H1 (cell line): ENCODE results near the gene UBTD1. TPM values are rescaled to one million over a fixed set of nuclear protein-coding genes. Genes with fewer than 3 reads are reported as not detected.

Experiments
- CTCF ChIA-PET: fragments of 300-600 bp; sonication (Branson Sonifier 250); formaldehyde crosslinking; loops from one replicate; lab custom pipeline; 2021; ENCODE audit not compliant: partially characterized antibody; lab: Charles Lee
- POLR2A ChIA-PET: fragments of 300-600 bp; sonication (Branson Sonifier 250); formaldehyde crosslinking; loops from one replicate; lab custom pipeline; 2021; ENCODE audit warnings: inconsistent platforms; ENCODE audit not compliant: partially characterized antibody; lab: Charles Lee
- DNase-seq, 2 experiments: peaks; one replicate each; pipeline versions ENCODE4 v3.0.0 to v3.0.0-alpha.2; 2010 to 2022; ENCODE audit warnings: low spot score in 2 of 2, low read depth in 1 of 2, mixed read lengths in 1 of 2
- FAIRE-seq: peaks from 2 replicates; lab custom pipeline; 2011; peaks lifted over from hg19 to GRCh38; lab: Jason Lieb, UNC
- H2AFZ ChIP-seq: 2 replicates; pipeline ENCODE4 v1.8.1; 2012; ENCODE audit warnings: low read length, inconsistent platforms
- H2AK5ac ChIP-seq: 2 replicates; pipeline ENCODE4 v1.6.1; 2013; ENCODE audit warnings: low read depth, low read length
- H2BK120ac ChIP-seq: replicated peaks from 2 replicates; pipeline ENCODE3; 2013; ENCODE audit warnings: low read depth, low read length, inconsistent platforms
- H2BK12ac ChIP-seq: 2 replicates; pipeline ENCODE4 v1.6.1; 2013; ENCODE audit warnings: low read depth, low read length
- H2BK15ac ChIP-seq: 2 replicates; pipeline ENCODE4 v1.6.1; 2013; ENCODE audit warnings: low read length
- H2BK20ac ChIP-seq: 2 replicates; pipeline ENCODE4 v1.6.1; 2013; ENCODE audit warnings: low read length
- H2BK5ac ChIP-seq: 2 replicates; pipeline ENCODE4 v1.6.1; 2013; ENCODE audit warnings: low read depth, low read length
- H3K14ac ChIP-seq: 2 replicates; pipeline ENCODE4 v1.6.1; 2013; ENCODE audit warnings: inconsistent platforms; ENCODE audit not compliant: insufficient read length
- H3K18ac ChIP-seq: 2 replicates; pipeline ENCODE4 v1.6.1; 2013; ENCODE audit warnings: low read length; ENCODE audit errors: extremely low read depth
- H3K23ac ChIP-seq: 2 replicates; pipeline ENCODE4 v1.6.1; 2013; ENCODE audit warnings: inconsistent platforms; ENCODE audit not compliant: insufficient read length
- H3K23me2 ChIP-seq: 2 replicates; pipeline ENCODE4 v1.6.1; 2013; ENCODE audit warnings: low read depth, low read length
- H3K27ac ChIP-seq: 2 replicates; pipeline ENCODE4 v1.6.1; 2011; ENCODE audit warnings: low read depth, low read length, inconsistent platforms
- H3K27me3 ChIP-seq, 4 experiments: replicated peaks in 1 of 4; 1 replicate in 1 of 4; 2 replicates in 3 of 4; pipeline versions ENCODE4 v1.6.1 to v1.8.1; 2011 to 2013; ENCODE audit warnings: low read length in 3 of 4, mild to moderate bottlenecking in 3 of 4, inconsistent platforms in 2 of 4, mixed read lengths in 2 of 4, moderate library complexity in 1 of 4; ENCODE audit not compliant: control insufficient read depth in 3 of 4, insufficient read depth in 3 of 4; ENCODE audit errors: extremely low read depth in 1 of 4
- H3K36me3 ChIP-seq, 4 experiments: 2 replicates each; pipeline versions ENCODE4 v1.6.1 to v1.8.1; 2011 to 2013; ENCODE audit warnings: mild to moderate bottlenecking in 4 of 4, low read length in 3 of 4, moderate library complexity in 2 of 4, control low read depth in 1 of 4, inconsistent platforms in 1 of 4; ENCODE audit not compliant: insufficient read depth in 4 of 4, control insufficient read depth in 2 of 4
- H3K4ac ChIP-seq: replicated peaks from 2 replicates; pipeline ENCODE3; 2013; ENCODE audit warnings: low read length, low read depth, mixed read lengths, inconsistent platforms; ENCODE audit not compliant: insufficient read length
- H3K4me1 ChIP-seq, 4 experiments: replicated peaks in 1 of 4; 1 replicate in 1 of 4; 2 replicates in 3 of 4; pipeline versions ENCODE4 v1.6.1 to v1.8.1; 2011 to 2013; ENCODE audit warnings: low read length in 3 of 4, inconsistent platforms in 2 of 4, mixed read lengths in 1 of 4; ENCODE audit not compliant: insufficient read depth in 4 of 4, control insufficient read depth in 3 of 4
- H3K4me2 ChIP-seq, 2 experiments: 2 replicates each; pipeline versions ENCODE4 v1.6.1 to v1.8.1; 2011 to 2013; ENCODE audit warnings: low read depth in 2 of 2, low read length in 2 of 2, control low read depth in 1 of 2, inconsistent platforms in 1 of 2, mild to moderate bottlenecking in 1 of 2; ENCODE audit not compliant: insufficient read depth in 1 of 2
- H3K4me3 ChIP-seq, 4 experiments: fragments of 200-600, 300-600 bp in 1 of 4; sonication (generic), shearing (Covaris generic), sonication (Bioruptor Twin) in 1 of 4; 2 replicates each; pipeline versions ENCODE4 v1.5.1 to v1.8.1; 2011 to 2016; ENCODE audit warnings: low read length in 4 of 4, low read depth in 3 of 4, control low read depth in 2 of 4, inconsistent platforms in 2 of 4, mild to moderate bottlenecking in 2 of 4, mixed read lengths in 1 of 4, moderate library complexity in 1 of 4; ENCODE audit not compliant: insufficient read depth in 2 of 4; ENCODE audit errors: extremely low read depth in 1 of 4
- H3K56ac ChIP-seq: replicated peaks from 2 replicates; pipeline ENCODE3; 2013; ENCODE audit warnings: low read depth, mild to moderate bottlenecking, mixed read lengths, low read length, inconsistent platforms; ENCODE audit not compliant: insufficient read length
- H3K79me1 ChIP-seq: 2 replicates; pipeline ENCODE4 v1.6.1; 2013; ENCODE audit warnings: low read depth, low read length, control low read depth
- H3K79me2 ChIP-seq, 2 experiments: 2 replicates each; pipeline versions ENCODE4 v1.6.1 to v1.8.1; 2012 to 2013; ENCODE audit warnings: low read length in 2 of 2, mild to moderate bottlenecking in 2 of 2, inconsistent platforms in 1 of 2; ENCODE audit not compliant: insufficient read depth in 2 of 2, control insufficient read depth in 1 of 2
- H3K9ac ChIP-seq, 4 experiments: replicated peaks in 1 of 4; 1 replicate in 1 of 4; 2 replicates in 3 of 4; pipeline versions ENCODE4 v1.6.1 to v1.8.1; 2011 to 2013; ENCODE audit warnings: low read depth in 3 of 4, low read length in 3 of 4, control low read depth in 2 of 4, mild to moderate bottlenecking in 2 of 4, moderate library complexity in 2 of 4, inconsistent platforms in 1 of 4; ENCODE audit errors: extremely low read depth in 1 of 4
- H3K9me3 ChIP-seq, 2 experiments: 2 replicates each; pipeline versions ENCODE4 v1.6.1 to v1.8.1; 2012 to 2013; ENCODE audit warnings: mild to moderate bottlenecking in 2 of 2, moderate library complexity in 2 of 2, control low read depth in 1 of 2, inconsistent platforms in 1 of 2, low read depth in 1 of 2, low read length in 1 of 2, mixed read lengths in 1 of 2; ENCODE audit not compliant: insufficient read depth in 2 of 2
- H4K20me1 ChIP-seq, 2 experiments: replicated peaks in 1 of 2; 2 replicates each; pipeline versions ENCODE3 to v1.8.1; 2011 to 2013; ENCODE audit warnings: inconsistent platforms in 2 of 2, low read length in 2 of 2, mild to moderate bottlenecking in 1 of 2; ENCODE audit not compliant: insufficient read depth in 2 of 2, control insufficient read depth in 1 of 2
- H4K5ac ChIP-seq: 2 replicates; pipeline ENCODE4 v1.6.1; 2013; ENCODE audit warnings: low read length, low read depth, mixed read lengths, inconsistent platforms; ENCODE audit not compliant: insufficient read length
- H4K8ac ChIP-seq: 2 replicates; pipeline ENCODE4 v1.8.0; 2013; ENCODE audit warnings: mild to moderate bottlenecking, moderate library complexity, low read length, inconsistent platforms; ENCODE audit not compliant: insufficient read depth; ENCODE audit errors: extremely low read depth
- H4K91ac ChIP-seq: replicated peaks from 2 replicates; pipeline ENCODE3; 2013; ENCODE audit warnings: low read length, mixed read lengths, inconsistent platforms; ENCODE audit not compliant: insufficient read length
- POLR2A ChIP-seq, 2 experiments: IDR thresholded peaks; 1 replicate in 1 of 2; 2 replicates in 1 of 2; pipeline ENCODE4 v1.6.1; 2011; ENCODE audit warnings: low read depth in 2 of 2, low read length in 2 of 2, mild to moderate bottlenecking in 2 of 2; ENCODE audit errors: control extremely low read depth in 1 of 2
- RFX5 ChIP-seq: IDR thresholded peaks from 2 replicates; pipeline ENCODE4 v1.6.1; 2011; ENCODE audit warnings: low read depth, low read length, improper control_type of control experiment, borderline replicate concordance
- WGBS, 2 experiments: shearing (Covaris generic) in 1 of 2; methylation state at CpG; one replicate each; pipeline versions ENCODE4 v1.1.6 to v1.1.7; 2013 to 2015; ENCODE audit warnings: low lambda C conversion rate in 2 of 2, mixed read lengths in 2 of 2, inconsistent platforms in 1 of 2, low coverage in 1 of 2, missing lambda C conversion rate in 1 of 2; ENCODE audit not compliant: insufficient replicate concordance in 2 of 2, insufficient coverage in 1 of 2, insufficient read length in 1 of 2; ENCODE audit errors: extremely low coverage in 1 of 2, missing lambda C conversion rate in 1 of 2; 5-methylcytosine and 5-hydroxymethylcytosine counted together
- polyA plus RNA-seq, 7 experiments: library from polyadenylated mRNA; depleted of rRNA in 3 of 7; stranded (reverse) in 5 of 7; unstranded in 2 of 7; fragments of >200 nt in 5 of 7; fragments of 200-250 nt in 2 of 7; gene quantifications; 1 replicate in 5 of 7; 2 replicates in 1 of 7; 4 replicates in 1 of 7; pipeline versions ENCODE4 v1.2.1 to v1.2.3, GENCODE V29; 2011 to 2013; ENCODE audit warnings: missing spikeins in 2 of 7, mixed read lengths in 2 of 7
- total RNA-seq: library from RNA; stranded (reverse); fragmentation: NEBNext Ultra II Directional; extraction: Animal tissue kit (Norgen Biotek cat#: 25700); gene quantifications from 2 replicates; pipeline ENCODE4 v1.2.1, GENCODE V29; 2021

UBTD1 gene
- total and polyA plus RNA-seq, 2 of the 8 experiments (the other 6 are each of a cell fraction or from before 2014, with no cell fraction given), result 22.3 to 36.2 TPM

- Histone ChIP-seq H3K27ac (no peak overlapping the region), H2BK5ac (peak overlapping the region; percentile 36; the same call in 1 of the 2 replicates), H3K4me2 (no peak overlapping the region), H3K79me2 (peaks cover 0 to 28% of the 10 kb centered on the region in 2 experiments; a peak in 2 of 4 replicates), H4K20me1 (peaks cover 2 to 5% of the 10 kb centered on the region in 2 experiments), H2BK120ac (no peak overlapping the region), H3K56ac (no peak overlapping the region), H3K36me3 (no peaks in the 10 kb centered on the region), H2BK15ac (no peak overlapping the region), H4K91ac (no peak overlapping the region), H2AK5ac (0 out of 2 replicates have a peak overlapping the region, but pooled peaks have one; percentile 30), H4K5ac (no peak overlapping the region), H3K14ac (no peak overlapping the region), H4K8ac (no peak overlapping the region), H3K79me1 (peaks cover 21% of the 10 kb centered on the region; the same call in 1 of the 2 replicates), H2AFZ (no peak overlapping the region), H3K4ac (no peak overlapping the region), H3K27me3 (no peaks in the 10 kb centered on the region), H2BK12ac (peak overlapping the region; percentile 12; the same call in 1 of the 2 replicates), H3K9me3 (no peaks in the 10 kb centered on the region), H3K9ac (no peak overlapping the region), H3K4me1 (peaks cover 11 to 23% (median 19%) of the 10 kb centered on the region in 4 experiments), H2BK20ac (no peak overlapping the region), H3K4me3 (no peak overlapping the region), H3K23me2 (no peaks in the 10 kb centered on the region), H3K18ac (no peak overlapping the region), H3K23ac (no peak overlapping the region)
- WGBS, 2 experiments, result 89% methylated on average over 5 of the region's 6 CpGs; no CpG with 5 or more reads in 1 of the 2 experiments
- TF ChIP-seq RFX5, result no peak
- TF ChIP-seq POLR2A (IDR thresholded peaks at IDR 0.05; ENCODE audit: control extremely low read depth in 1 of 2, low read depth in 2 of 2, low read length in 2 of 2), result no peak
- DNase-seq, result no peak
- ChIA-PET CTCF (interaction anchor here (1.1 to 19.6 kb wide), 4 partner anchors 19 to 57 kb away, joined by 3 to 283 read pairs (median 14); no protein-coding TSS in a partner anchor), POLR2A (no interaction called here)
- no peak for FAIRE-seq
Observed at GRCh38 chr10:97517778-97518300, 19.1 kb downstream of the UBTD1 start.
